ENCODE measurements around the gene LCLAT1. TPM values are rescaled to one million over a fixed set of nuclear protein-coding genes. Genes with fewer than 3 reads are reported as not detected.

LCLAT1 gene
- polyA plus RNA-seq, 1 donor (not counting 4 experiments of a cell fraction or from before 2014, with no cell fraction given) = 17.1 TPM

- Histone ChIP-seq H4K20me1 (ENCODE audit: control insufficient read depth, extremely low read depth, insufficient read depth, low read length) (no peaks in the 10 kb centered on the region), H3K36me3 (ENCODE audit: control insufficient read depth in 2 of 2, extremely low read depth in 1 of 2, insufficient read depth in 2 of 2, low read length in 2 of 2) (no peaks in the 10 kb centered on the region), H3K4me2 (ENCODE audit: control insufficient read depth, extremely low read depth, insufficient read depth, low read depth, low read length) (no peak overlapping the region), H3K79me2 (ENCODE audit: control insufficient read depth, insufficient read depth, low read length) (no peaks in the 10 kb centered on the region), H2AFZ (ENCODE audit: control insufficient read depth, low read length) (no peak overlapping the region), H3K9me1 (ENCODE audit: control insufficient read depth, extremely low read depth, insufficient read depth, low read length) (no peaks in the 10 kb centered on the region), H3K9me3 (ENCODE audit: control insufficient read depth, low read depth, low read length) (no peaks in the 10 kb centered on the region), H3K27ac (ENCODE audit: control insufficient read depth, insufficient read depth, low read length) (no peak overlapping the region), H3K4me3 (ENCODE audit: control insufficient read depth in 2 of 3, extremely low read depth in 1 of 3, insufficient read depth in 2 of 3, low read depth in 1 of 3, low read length in 3 of 3) (no peak overlapping the region), H3K27me3 (ENCODE audit: control insufficient read depth, extremely low read depth, insufficient read depth, low read length) (no peaks in the 10 kb centered on the region), H3K9ac (ENCODE audit: control insufficient read depth, extremely low read depth, insufficient read depth, low read length) (no peak overlapping the region), H3K4me1 (ENCODE audit: control insufficient read depth, extremely low read depth, insufficient read depth, low read length) (no peaks in the 10 kb centered on the region)
- dilution Hi-C loops (cut with MboI; ENCODE audit: extremely low pct_ligation_motif_present, low sequenced_read_pairs) = no loop called here
- DNase-seq (ENCODE audit: low read depth, low spot score) (no peak), FAIRE-seq (no peak)
- TF ChIP-seq EZH2 (IDR thresholded peaks at IDR 0.05; ENCODE audit: low read length) (no peak), CTCF (optimal IDR thresholded peaks at IDR 0.05 in 1 of 3, IDR thresholded peaks at IDR 0.05 in 1 of 3, conservative IDR thresholded peaks at IDR 0.05 in 1 of 3; ENCODE audit: extremely low read depth in 1 of 3, insufficient read depth in 2 of 3, low read length in 3 of 3) (no peak)
These were observed 143.4 kb downstream of the LCLAT1 start for GRCh38 chr2:30590407-30590806.

GRCh38 chr2:30591186-30591585 lies 144.1 kb downstream of the LCLAT1 start:
- no peak for TF ChIP-seq CTCF (optimal IDR thresholded peaks at IDR 0.05 in 1 of 3, IDR thresholded peaks at IDR 0.05 in 1 of 3, conservative IDR thresholded peaks at IDR 0.05 in 1 of 3; ENCODE audit: extremely low read depth in 1 of 3, insufficient read depth in 2 of 3, low read length in 3 of 3)
- TF ChIP-seq EZH2 (IDR thresholded peaks at IDR 0.05; ENCODE audit: low read length) = no peak
- H3K79me2 ChIP-seq (ENCODE audit: control insufficient read depth, insufficient read depth, low read length) = no peaks in the 10 kb centered on the region
- H3K27me3 ChIP-seq (ENCODE audit: control insufficient read depth, extremely low read depth, insufficient read depth, low read length) = no peaks in the 10 kb centered on the region
- no peaks in the 10 kb centered on the region for H3K4me1 ChIP-seq (ENCODE audit: control insufficient read depth, extremely low read depth, insufficient read depth, low read length)
- DNase-seq (ENCODE audit: low read depth, low spot score) (no peak), FAIRE-seq (no peak)
- H3K9me3 ChIP-seq (ENCODE audit: control insufficient read depth, low read depth, low read length) = no peaks in the 10 kb centered on the region
- no peak overlapping the region for H3K4me2 ChIP-seq (ENCODE audit: control insufficient read depth, extremely low read depth, insufficient read depth, low read depth, low read length)
- H3K9ac ChIP-seq (ENCODE audit: control insufficient read depth, extremely low read depth, insufficient read depth, low read length) = no peak overlapping the region
- no peak overlapping the region for H3K27ac ChIP-seq (ENCODE audit: control insufficient read depth, insufficient read depth, low read length)
- no peak overlapping the region for H3K4me3 ChIP-seq (ENCODE audit: control insufficient read depth in 2 of 3, extremely low read depth in 1 of 3, insufficient read depth in 2 of 3, low read depth in 1 of 3, low read length in 3 of 3)
- no peak overlapping the region for H2AFZ ChIP-seq (ENCODE audit: control insufficient read depth, low read length)
- H4K20me1 ChIP-seq (ENCODE audit: control insufficient read depth, extremely low read depth, insufficient read depth, low read length) = no peaks in the 10 kb centered on the region
- no peaks in the 10 kb centered on the region for H3K9me1 ChIP-seq (ENCODE audit: control insufficient read depth, extremely low read depth, insufficient read depth, low read length)
- dilution Hi-C loops (cut with MboI; ENCODE audit: extremely low pct_ligation_motif_present, low sequenced_read_pairs) = no loop called here
- no peaks in the 10 kb centered on the region for H3K36me3 ChIP-seq (ENCODE audit: control insufficient read depth in 2 of 2, extremely low read depth in 1 of 2, insufficient read depth in 2 of 2, low read length in 2 of 2)
